HEK293 (cell line): Measurements from ENCODE around the gene CASKIN1.

ENCODE experiments used
- CTCF ChIP-seq: fragments of 450-650 bp; formaldehyde crosslinking; IDR thresholded peaks from 2 replicates; pipeline ENCODE4 v1.5.1; 2016; ENCODE audit warnings: missing biosample characterization, missing genetic modification characterization
- GFI1B ChIP-seq: fragments of 450-650 bp; formaldehyde crosslinking; IDR thresholded peaks from 2 replicates; pipeline ENCODE4 v1.5.1; 2016; ENCODE audit warnings: missing biosample characterization, missing genetic modification characterization
- GLIS1 ChIP-seq: fragments of 450-650 bp; formaldehyde crosslinking; IDR thresholded peaks from 2 replicates; pipeline ENCODE4 v1.5.1; 2016; ENCODE audit warnings: missing biosample characterization, missing genetic modification characterization
- HOXD13 ChIP-seq: sonication (generic); formaldehyde crosslinking; IDR thresholded peaks from 2 replicates; pipeline ENCODE4 v1.8.0; 2022; ENCODE audit warnings: missing genetic modification reagents, borderline replicate concordance
- TSHZ1 ChIP-seq: fragments of 450-650 bp; formaldehyde crosslinking; IDR thresholded peaks from 2 replicates; pipeline ENCODE4 v1.5.1; 2016; ENCODE audit warnings: missing biosample characterization, missing genetic modification characterization, borderline replicate concordance
- ZBTB1 ChIP-seq: fragments of 450-650 bp; formaldehyde crosslinking; IDR thresholded peaks from 2 replicates; pipeline ENCODE4 v1.5.1; 2016; ENCODE audit warnings: missing biosample characterization, missing genetic modification characterization
- ZBTB11 ChIP-seq: fragments of 450-650 bp; formaldehyde crosslinking; conservative IDR thresholded peaks from 2 replicates; pipeline ENCODE4 v1.5.1; 2016; ENCODE audit warnings: low read depth, missing biosample characterization, missing genetic modification characterization
- ZBTB17 ChIP-seq: fragments of 450-650 bp; formaldehyde crosslinking; IDR thresholded peaks from 2 replicates; pipeline ENCODE4 v1.5.1; 2016; ENCODE audit warnings: missing biosample characterization, missing genetic modification characterization
- ZEB2 ChIP-seq: fragments of 450-650 bp; formaldehyde crosslinking; IDR thresholded peaks from 2 replicates; pipeline ENCODE4 v1.5.1; 2016; ENCODE audit warnings: missing biosample characterization, missing genetic modification characterization
- ZNF148 ChIP-seq: fragments of 450-650 bp; formaldehyde crosslinking; IDR thresholded peaks from 2 replicates; pipeline ENCODE4 v1.5.0; 2017; ENCODE audit warnings: missing biosample characterization, missing genetic modification characterization, borderline replicate concordance
- ZNF169 ChIP-seq: fragments of 450-650 bp; formaldehyde crosslinking; IDR thresholded peaks from 2 replicates; pipeline ENCODE4 v1.5.1; 2016; ENCODE audit warnings: missing biosample characterization, missing genetic modification characterization
- ZNF248 ChIP-seq: fragments of 450-650 bp; formaldehyde crosslinking; IDR thresholded peaks from 2 replicates; pipeline ENCODE4 v1.5.1; 2017; ENCODE audit warnings: missing biosample characterization, missing genetic modification characterization
- ZNF423 ChIP-seq: fragments of 450-650 bp; formaldehyde crosslinking; IDR thresholded peaks from 2 replicates; pipeline ENCODE4 v1.5.1; 2016; ENCODE audit warnings: missing biosample characterization, missing genetic modification characterization
- ZNF518A ChIP-seq: fragments of 450-650 bp; formaldehyde crosslinking; conservative IDR thresholded peaks from 2 replicates; pipeline ENCODE4 v1.5.1; 2016; ENCODE audit warnings: low read depth, missing biosample characterization, missing genetic modification characterization
- ZNF560 ChIP-seq: fragments of 450-650 bp; formaldehyde crosslinking; IDR thresholded peaks from 2 replicates; pipeline ENCODE4 v1.5.1; 2017; ENCODE audit warnings: missing biosample characterization, missing genetic modification characterization, borderline replicate concordance
- ZNF624 ChIP-seq: fragments of 450-650 bp; formaldehyde crosslinking; IDR thresholded peaks from 2 replicates; pipeline ENCODE4 v1.5.1; 2017; ENCODE audit warnings: missing biosample characterization, missing genetic modification characterization
- ZNF704 ChIP-seq: fragments of 450-650 bp; formaldehyde crosslinking; IDR thresholded peaks from 2 replicates; pipeline ENCODE4 v1.5.1; 2016; ENCODE audit warnings: missing biosample characterization, missing genetic modification characterization
- ZNF792 ChIP-seq: fragments of 450-650 bp; formaldehyde crosslinking; IDR thresholded peaks from 2 replicates; pipeline ENCODE4 v1.5.1; 2016; ENCODE audit warnings: missing biosample characterization, missing genetic modification characterization
- TF ChIP-seq, protein P1 (sequence below): fragments of 450-650 bp; formaldehyde crosslinking; IDR thresholded peaks from 2 replicates; pipeline ENCODE4 v1.5.1; 2016; ENCODE audit warnings: missing biosample characterization, missing genetic modification characterization

CASKIN1 gene

DNA sequence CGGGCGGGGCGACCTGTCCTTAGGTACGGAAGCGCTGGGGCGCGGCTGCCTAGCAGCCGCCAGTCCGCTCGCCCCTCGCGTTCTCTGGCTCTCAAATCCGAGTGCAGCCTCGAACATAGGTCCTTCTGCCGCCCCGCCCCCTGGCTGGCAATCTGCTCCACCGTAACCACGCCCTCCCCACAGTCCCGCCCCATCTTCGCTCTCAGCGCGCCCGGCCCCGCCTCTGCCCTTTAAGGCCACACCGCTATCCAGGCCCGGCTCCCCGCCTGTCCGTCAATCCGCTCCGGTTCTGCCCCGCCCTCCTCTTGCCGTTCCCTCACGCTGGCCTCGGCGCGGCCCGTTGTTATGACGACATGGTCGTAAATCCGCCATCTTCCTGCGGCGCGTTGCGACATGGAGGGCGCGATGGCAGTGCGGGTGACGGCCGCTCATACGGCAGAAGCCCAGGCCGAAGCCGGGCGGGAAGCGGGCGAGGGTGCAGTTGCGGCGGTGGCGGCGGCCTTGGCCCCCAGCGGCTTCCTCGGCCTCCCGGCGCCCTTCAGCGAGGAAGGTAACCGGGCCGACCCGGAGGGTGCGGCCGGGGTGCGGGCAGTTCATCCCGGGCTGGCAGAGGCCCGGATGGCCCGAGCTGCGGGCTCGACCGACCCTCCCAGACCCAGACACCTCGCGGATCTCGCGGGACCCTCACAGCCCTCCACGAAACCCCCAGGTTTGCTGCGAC is 27.0 kb upstream of the CASKIN1 start, which contains the start of gene E4F1 (continued):
- TF ChIP-seq ZBTB11 (peak; percentile 22), ZNF248 (tag by site-specific recombination) (no peak), CTCF (tag by site-specific recombination) (no peak; the same call in 1 of the 2 replicates), ZNF423 (tag by site-specific recombination) (no peak), ZBTB1 (tag by site-specific recombination) (peak; percentile 91), ZNF704 (tag by site-specific recombination) (no peak), ZNF560 (tag by site-specific recombination) (no peak), ZNF624 (no peak), ZEB2 (peak; percentile 97), GFI1B (tag by site-specific recombination) (no peak), ZNF792 (tag by site-specific recombination) (no peak), ZNF518A (tag by site-specific recombination) (no peak), ZBTB17 (peak; percentile 91), TSHZ1 (tag by site-specific recombination) (peak; percentile 35; the same call in 1 of the 2 replicates), ZNF148 (no peak), GLIS1 (tag by site-specific recombination) (peak; percentile 76), HOXD13 (peak; percentile 96), ZNF169 (no peak)
- TF ChIP-seq, protein P1, sequence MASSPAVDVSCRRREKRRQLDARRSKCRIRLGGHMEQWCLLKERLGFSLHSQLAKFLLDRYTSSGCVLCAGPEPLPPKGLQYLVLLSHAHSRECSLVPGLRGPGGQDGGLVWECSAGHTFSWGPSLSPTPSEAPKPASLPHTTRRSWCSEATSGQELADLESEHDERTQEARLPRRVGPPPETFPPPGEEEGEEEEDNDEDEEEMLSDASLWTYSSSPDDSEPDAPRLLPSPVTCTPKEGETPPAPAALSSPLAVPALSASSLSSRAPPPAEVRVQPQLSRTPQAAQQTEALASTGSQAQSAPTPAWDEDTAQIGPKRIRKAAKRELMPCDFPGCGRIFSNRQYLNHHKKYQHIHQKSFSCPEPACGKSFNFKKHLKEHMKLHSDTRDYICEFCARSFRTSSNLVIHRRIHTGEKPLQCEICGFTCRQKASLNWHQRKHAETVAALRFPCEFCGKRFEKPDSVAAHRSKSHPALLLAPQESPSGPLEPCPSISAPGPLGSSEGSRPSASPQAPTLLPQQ, result peak; percentile 50; the same call in 1 of the 2 replicates
